T-helper 17 cell (primary cell): Measurements from ENCODE around the gene ATF1. TPM values are rescaled to one million over a fixed set of nuclear protein-coding genes. Genes with fewer than 3 reads are reported as not detected.
"Not testable (repeated sequence)": the region's sequence is repeated elsewhere in the genome, so short reads cannot be mapped to it uniquely, and the experiment has no call there.

ENCODE experiments used
- ATAC-seq: fragments of 150-1000 bp; cut with Tn5 transposase; 2 replicates; pipeline ENCODE4 v1.10.0; 2021; ENCODE audit warnings: mild to moderate bottlenecking, moderate library complexity
- DNase-seq, 3 donors: peaks; one replicate each; pipeline versions ENCODE4 v3.0.0 to v3.0.0-alpha.2; 2020 to 2021
- H3K9me3 ChIP-seq: one replicate; pipeline ENCODE4 v1.7.0; 2013; ENCODE audit warnings: low read length, mild to moderate bottlenecking; ENCODE audit not compliant: control insufficient read depth, poor library complexity, severe bottlenecking
- H3K27ac Mint-ChIP-seq: one replicate; pipeline ENCODE4 v1.8.0; 2022; ENCODE audit warnings: mild to moderate bottlenecking, moderate library complexity, mixed read lengths
- H3K27me3 Mint-ChIP-seq: one replicate; pipeline ENCODE4 v1.8.0; 2022; ENCODE audit warnings: mixed read lengths
- H3K36me3 Mint-ChIP-seq: one replicate; pipeline ENCODE4 v1.8.0; 2022; ENCODE audit warnings: low read depth, mixed read lengths
- H3K4me1 Mint-ChIP-seq: one replicate; pipeline ENCODE4 v1.8.0; 2022; ENCODE audit warnings: mild to moderate bottlenecking, mixed read lengths
- H3K4me3 Mint-ChIP-seq: one replicate; pipeline ENCODE4 v1.8.0; 2022; ENCODE audit warnings: mild to moderate bottlenecking, moderate library complexity, mixed read lengths
- total RNA-seq, 4 donors: library from RNA in 2 of 4; stranded (reverse) in 2 of 4; gene quantifications; one replicate each; pipeline ENCODE4 v1.2.3 and lab custom pipeline; 2022 to 2026

ATF1 gene
- total RNA-seq, 2 donors from 2014 or later = 23.1 to 27.4 TPM

DNA sequence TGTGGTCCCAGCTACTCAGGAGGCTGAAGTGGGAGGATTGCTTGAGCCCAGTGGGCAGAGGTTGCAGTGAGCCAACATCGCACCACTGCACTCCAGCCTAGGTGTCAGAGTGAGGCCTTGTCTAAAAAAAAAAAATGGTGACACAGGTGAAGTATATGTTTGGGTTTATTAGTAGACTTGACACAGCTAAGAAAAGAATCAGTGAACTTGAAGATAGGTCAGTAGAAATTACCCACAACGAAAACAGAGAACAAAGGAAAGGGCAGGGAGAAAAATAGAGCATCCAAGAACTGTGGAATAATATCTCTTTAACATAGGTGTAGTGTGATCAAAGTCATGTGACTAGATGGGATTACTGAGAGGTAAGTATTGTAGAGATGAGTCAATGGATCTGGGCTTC, 23.7 kb downstream of the ATF1 start:
- H3K4me3 Mint-ChIP-seq = no peak overlapping the region
- no peak overlapping the region for H3K27ac Mint-ChIP-seq
- peaks cover 5% of the 10 kb centered on the region for H3K36me3 Mint-ChIP-seq
- DNase-seq (no peak), ATAC-seq (no peak)
- no peaks in the 10 kb centered on the region for H3K27me3 Mint-ChIP-seq
- H3K9me3 ChIP-seq = no peaks in the 10 kb centered on the region
- H3K4me1 Mint-ChIP-seq = peaks cover 22% of the 10 kb centered on the region

DNA sequence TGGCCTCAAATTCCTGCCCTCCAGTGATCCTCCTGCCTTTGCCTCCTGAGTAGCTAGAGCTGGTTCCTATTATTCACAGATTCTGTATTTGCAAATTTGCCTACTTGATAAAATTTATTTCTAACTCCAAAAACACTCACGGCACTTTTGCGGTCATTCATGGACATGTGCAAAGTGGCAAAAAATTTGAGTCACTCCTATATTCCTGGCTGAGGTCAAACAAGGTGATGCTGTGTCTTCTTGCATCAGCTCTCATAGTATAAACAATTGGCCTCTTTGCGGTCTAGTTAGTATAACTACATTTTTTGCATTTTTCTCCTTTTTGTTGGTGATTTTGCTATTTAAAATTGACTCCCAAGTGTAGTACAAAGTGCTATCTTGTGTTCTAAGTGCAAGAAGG, 24.7 kb downstream of the ATF1 start:
- Mint-ChIP-seq H3K36me3 (peaks cover 5% of the 10 kb centered on the region), H3K4me3 (no peak overlapping the region), H3K27me3 (no peaks in the 10 kb centered on the region), H3K27ac (no peak overlapping the region), H3K4me1 (peaks cover 22% of the 10 kb centered on the region)
- H3K9me3 ChIP-seq = no peaks in the 10 kb centered on the region
- ATAC-seq (no peak), DNase-seq (no peak)

DNA sequence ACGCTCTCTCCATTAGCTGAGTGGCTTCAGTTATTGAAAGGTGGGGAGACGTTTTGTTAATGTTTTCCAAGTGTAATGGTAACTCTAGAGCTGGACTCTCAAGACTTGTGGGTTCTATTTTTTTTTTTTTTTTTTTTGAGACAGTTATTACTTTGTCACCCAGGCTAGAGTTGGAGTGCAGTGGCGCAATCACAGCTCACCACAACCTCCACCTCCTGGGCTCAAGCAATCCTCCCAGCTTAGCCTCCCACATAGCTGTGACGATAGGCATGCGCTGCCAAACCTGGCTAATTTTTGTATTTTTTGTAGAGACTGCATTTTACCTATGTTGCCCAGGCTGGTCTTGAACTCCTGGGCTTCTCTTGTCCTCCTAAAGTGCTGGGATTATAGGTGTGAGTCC, 26.2 kb downstream of the ATF1 start:
- Mint-ChIP-seq H3K4me3 (no peak overlapping the region), H3K4me1 (peaks cover 17% of the 10 kb centered on the region), H3K27me3 (no peaks in the 10 kb centered on the region), H3K27ac (peak overlapping the region; percentile 56), H3K36me3 (peaks cover 3% of the 10 kb centered on the region)
- no peak for ATAC-seq
- DNase-seq = no peak
- no peaks in the 10 kb centered on the region for H3K9me3 ChIP-seq

DNA sequence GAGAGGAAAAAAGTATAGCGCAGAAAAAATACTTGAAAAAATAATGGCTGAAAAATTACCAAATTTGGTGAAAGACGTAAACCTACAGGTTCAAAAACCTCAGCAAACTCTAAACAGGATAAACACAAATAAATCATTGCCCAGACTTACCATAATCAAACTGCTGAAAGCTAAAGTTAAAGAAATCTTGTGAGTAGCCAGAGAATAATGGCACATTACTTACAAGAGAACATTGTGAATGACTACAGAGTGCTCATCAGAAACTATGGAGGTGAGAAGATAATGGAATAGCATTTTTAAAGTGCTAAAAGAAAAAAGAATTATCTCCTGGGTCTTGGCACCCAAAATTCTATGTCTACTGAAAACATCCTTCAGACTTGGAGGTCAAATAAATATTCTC, 36.0 kb downstream of the ATF1 start:
- Mint-ChIP-seq H3K36me3 (peaks cover 6% of the 10 kb centered on the region), H3K27ac (no peak overlapping the region), H3K4me1 (peaks cover 5% of the 10 kb centered on the region), H3K27me3 (no peaks in the 10 kb centered on the region), H3K4me3 (no peak overlapping the region)
- DNase-seq = no peak
- H3K9me3 ChIP-seq = no peaks in the 10 kb centered on the region
- no peak for ATAC-seq

DNA sequence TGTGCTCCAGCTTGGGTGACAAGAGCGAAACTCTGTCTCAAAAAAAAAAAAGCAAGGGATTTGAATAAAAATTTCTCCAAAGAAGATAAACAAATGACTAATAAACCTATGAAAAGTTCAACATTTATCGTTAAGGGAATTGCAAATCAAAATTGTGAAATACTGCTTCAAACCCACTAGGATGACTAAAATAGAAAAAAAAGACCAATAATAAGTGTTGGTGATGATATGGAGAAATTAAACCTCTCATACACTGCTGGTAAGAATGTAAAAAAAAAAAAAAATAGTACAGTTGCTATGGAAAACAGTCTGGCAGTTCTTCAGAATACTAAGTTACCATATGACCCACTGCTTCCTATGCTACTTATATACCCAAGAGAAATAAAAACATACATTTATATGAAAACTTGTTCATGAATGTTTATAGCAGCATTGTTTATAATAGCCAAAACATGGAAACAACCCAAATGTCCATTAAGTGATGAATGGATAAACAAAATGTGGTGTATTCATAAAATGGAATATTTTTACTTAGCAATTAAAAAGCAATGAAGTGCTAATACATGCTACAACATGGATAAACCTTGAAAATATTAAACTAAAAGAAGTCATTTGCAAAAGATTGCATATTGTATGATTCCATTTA, 39.5 kb downstream of the ATF1 start:
- peaks cover 2% of the 10 kb centered on the region for H3K4me1 Mint-ChIP-seq
- no peaks in the 10 kb centered on the region for H3K9me3 ChIP-seq
- H3K27me3 Mint-ChIP-seq = no peaks in the 10 kb centered on the region
- DNase-seq (no peak), ATAC-seq (no peak)
- H3K36me3 Mint-ChIP-seq = peaks cover 2% of the 10 kb centered on the region
- H3K4me3 Mint-ChIP-seq = no peak overlapping the region
- H3K27ac Mint-ChIP-seq = peak overlapping the region; percentile 56

DNA sequence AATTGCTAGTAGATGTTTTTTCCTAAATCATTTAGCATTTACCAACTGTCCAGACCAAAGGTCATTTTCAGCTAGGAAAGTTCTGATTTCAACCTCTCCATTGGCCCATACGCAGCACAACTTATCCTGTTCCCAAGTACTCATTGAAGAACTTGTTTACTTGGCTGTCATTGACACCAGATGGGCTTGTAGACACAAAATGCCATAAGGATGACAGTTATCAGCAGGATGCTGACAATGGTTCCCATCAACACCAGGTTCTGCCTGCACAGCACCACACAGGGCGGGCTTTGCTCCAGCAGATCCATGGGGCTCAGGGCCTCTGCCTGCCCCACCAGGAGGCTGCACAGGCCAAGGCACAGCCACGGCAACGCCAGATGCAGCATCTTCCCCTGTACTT, 42.3 kb downstream of the ATF1 start:
- Mint-ChIP-seq H3K36me3 (peaks cover 8% of the 10 kb centered on the region), H3K27ac (peak overlapping the region; percentile 53), H3K27me3 (no peaks in the 10 kb centered on the region), H3K4me3 (no peak overlapping the region), H3K4me1 (peaks cover 2% of the 10 kb centered on the region)
- DNase-seq (no peak), ATAC-seq (no peak)
- H3K9me3 ChIP-seq = no peaks in the 10 kb centered on the region

DNA sequence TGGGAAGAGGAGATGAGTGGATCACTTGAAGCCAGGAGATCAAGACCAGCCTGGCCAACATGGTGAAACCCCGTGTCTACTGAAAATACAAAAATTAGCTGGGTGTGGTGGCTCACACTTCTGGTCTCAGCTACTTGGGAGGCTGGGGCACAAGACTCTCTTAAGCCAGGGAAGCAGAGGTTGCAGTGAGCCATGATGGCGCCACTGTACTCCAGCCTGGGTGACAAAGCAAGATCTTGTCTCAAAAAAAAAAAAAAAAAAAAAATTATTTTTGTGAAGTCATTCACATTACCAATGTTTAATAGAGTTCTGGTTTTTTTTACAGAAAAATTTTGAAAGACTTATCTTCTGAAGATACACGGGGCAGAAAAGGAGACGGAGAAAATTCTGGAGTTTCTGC, 45.2 kb downstream of the ATF1 start:
- H3K27ac Mint-ChIP-seq = peak overlapping the region; percentile 11
- H3K9me3 ChIP-seq, H3K27me3 Mint-ChIP-seq, H3K4me1 Mint-ChIP-seq, H3K4me3 Mint-ChIP-seq, H3K36me3 Mint-ChIP-seq, DNase-seq, ATAC-seq: not testable (repeated sequence)

DNA sequence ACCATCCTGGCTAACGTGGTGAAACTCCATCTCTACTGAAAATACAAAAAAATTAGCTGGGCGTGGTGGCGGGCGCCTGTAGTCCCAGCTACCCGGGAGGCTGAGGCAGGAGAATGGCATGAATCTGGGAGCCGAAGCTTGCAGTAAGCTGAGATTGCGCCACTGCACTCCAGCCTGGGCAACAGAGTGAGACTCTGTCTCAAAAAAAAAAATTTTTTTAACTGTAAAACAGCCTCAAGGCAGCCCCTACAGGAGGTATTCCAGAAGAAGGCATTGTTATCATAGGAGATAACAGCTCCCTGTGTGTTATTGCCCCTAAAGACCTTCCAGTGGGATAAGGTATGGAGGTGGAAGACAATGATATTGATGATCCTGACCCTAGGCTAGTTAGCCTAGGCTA, 51.0 kb downstream of the ATF1 start:
- not testable (repeated sequence) for H3K4me1 Mint-ChIP-seq, H3K9me3 ChIP-seq, H3K4me3 Mint-ChIP-seq, H3K27me3 Mint-ChIP-seq, DNase-seq, ATAC-seq, H3K27ac Mint-ChIP-seq
- peaks cover 15% of the 10 kb centered on the region for H3K36me3 Mint-ChIP-seq

DNA sequence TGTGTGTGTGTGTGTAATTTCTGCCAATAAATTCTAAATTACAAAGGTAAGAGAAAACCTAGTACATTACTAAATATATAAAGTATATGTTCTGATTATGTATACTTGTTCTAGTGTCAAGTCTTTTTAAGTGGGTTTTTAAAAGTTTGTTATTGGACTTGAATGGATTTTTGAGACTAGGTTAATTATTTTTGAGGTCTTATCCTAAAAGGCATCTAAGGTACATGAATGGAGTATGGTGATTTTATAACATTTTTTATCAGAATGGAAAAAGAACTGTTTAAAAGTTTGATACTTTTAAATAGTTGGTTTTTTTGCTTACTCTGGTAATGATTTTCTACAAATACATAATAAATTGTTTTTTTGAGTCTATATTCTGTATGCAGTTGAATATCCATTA, 56.3 kb downstream of the ATF1 start:
- H3K4me3 Mint-ChIP-seq = no peak overlapping the region
- H3K4me1 Mint-ChIP-seq = peaks cover 5% of the 10 kb centered on the region
- H3K36me3 Mint-ChIP-seq = peaks cover 9% of the 10 kb centered on the region

DNA sequence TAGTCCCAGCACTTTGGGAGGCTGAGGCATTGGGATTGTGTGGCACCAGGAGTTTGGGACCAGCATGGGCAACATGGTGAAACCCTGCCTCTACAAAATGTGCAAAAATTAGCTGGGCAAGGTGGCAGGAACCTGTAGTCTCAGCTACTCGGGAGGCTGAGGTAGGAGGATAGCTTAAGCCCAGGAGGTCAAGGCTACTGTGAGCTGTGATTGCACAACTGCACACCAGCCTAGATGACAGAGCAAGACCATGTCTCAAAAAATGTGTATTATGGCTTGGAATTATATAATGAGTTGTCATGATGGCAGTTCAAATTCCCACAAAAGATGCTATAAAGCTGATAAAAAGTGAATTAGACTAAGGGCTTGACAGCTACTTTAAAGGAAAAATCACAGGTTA, 58.2 kb downstream of the ATF1 start:
- ATAC-seq = no peak
- peaks cover 3% of the 10 kb centered on the region for H3K4me1 Mint-ChIP-seq
- H3K27me3 Mint-ChIP-seq = no peaks in the 10 kb centered on the region
- H3K27ac Mint-ChIP-seq = peak overlapping the region; percentile 49
- peaks cover 2% of the 10 kb centered on the region for H3K36me3 Mint-ChIP-seq
- H3K4me3 Mint-ChIP-seq = no peak overlapping the region
- H3K9me3 ChIP-seq = no peaks in the 10 kb centered on the region
- DNase-seq = no peak

More for the DNA sequence above, 56.3 kb downstream of the ATF1 start:
- H3K27me3 Mint-ChIP-seq = no peaks in the 10 kb centered on the region
- DNase-seq (no peak), ATAC-seq (no peak)
- H3K27ac Mint-ChIP-seq = peak overlapping the region; percentile 16
- no peaks in the 10 kb centered on the region for H3K9me3 ChIP-seq

DNA sequence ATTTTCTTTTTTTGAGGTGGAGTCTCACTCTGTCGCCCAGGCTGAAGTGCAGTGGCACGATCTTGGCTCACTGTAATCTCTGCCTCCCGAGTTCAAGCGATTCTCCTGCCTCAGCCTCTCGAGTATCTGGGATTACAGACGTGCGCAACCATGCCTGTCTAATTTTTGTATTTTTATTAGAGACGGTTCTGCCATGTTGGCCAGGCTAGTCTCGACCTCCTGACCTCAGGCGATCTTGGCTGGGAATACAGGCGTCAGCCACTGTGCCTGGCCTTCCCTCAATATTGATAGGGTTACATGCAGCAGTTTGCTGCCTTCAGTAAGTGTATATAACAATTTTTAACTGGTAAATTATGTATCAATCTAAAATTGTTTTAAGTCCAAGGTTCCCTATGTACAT, 59.8 kb downstream of the ATF1 start:
- H3K4me3 Mint-ChIP-seq, H3K36me3 Mint-ChIP-seq, H3K27ac Mint-ChIP-seq, H3K27me3 Mint-ChIP-seq, H3K9me3 ChIP-seq, DNase-seq, H3K4me1 Mint-ChIP-seq, ATAC-seq: not testable (repeated sequence)

DNA sequence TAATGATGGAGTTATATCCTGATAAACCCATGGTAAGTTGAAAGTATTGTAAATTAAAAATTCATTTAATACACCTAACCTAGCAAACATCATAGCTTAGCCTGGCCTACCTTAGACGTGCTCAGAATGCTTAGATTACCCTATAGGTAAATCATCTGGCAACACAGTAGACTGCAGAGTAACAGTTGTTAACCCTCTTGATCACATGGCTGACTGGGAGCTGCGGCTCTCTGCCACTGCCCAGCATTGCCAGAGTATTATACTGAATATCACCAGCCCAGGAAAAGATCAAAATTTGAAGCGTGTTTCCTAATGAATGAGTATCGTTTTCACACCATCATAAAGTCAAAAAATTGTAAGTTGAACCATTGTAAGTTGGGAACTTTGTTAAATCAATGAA, 61.0 kb downstream of the ATF1 start:
- Mint-ChIP-seq H3K27me3 (peaks cover 7% of the 10 kb centered on the region), H3K36me3 (no peaks in the 10 kb centered on the region), H3K4me1 (peaks cover 5% of the 10 kb centered on the region), H3K27ac (peak overlapping the region; percentile 90), H3K4me3 (no peak overlapping the region)
- no peak for DNase-seq
- H3K9me3 ChIP-seq = no peaks in the 10 kb centered on the region
- ATAC-seq = peak; percentile 35

DNA sequence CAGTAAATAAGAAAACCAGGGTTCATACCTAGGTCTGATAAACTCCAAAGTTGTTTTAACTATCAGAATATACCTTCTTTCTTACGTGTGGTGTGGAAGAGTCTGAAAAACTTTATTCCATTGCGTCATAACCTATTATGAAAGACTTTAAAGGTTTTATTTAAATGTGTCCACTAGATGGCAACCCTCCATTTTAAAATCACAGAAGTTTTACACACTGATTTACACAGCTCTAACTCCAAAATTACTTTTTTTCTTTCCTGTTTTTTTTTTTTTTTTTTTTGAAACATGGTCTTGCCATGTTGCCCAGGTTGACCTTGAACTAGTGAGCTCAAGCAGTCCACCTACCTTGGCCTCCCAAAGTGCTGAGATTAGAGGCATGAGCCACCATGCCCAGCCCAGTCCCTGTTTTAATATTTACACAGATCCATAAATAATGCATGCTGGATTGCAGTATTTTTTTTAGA, 61.5 kb downstream of the ATF1 start:
- no peaks in the 10 kb centered on the region for H3K9me3 ChIP-seq
- Mint-ChIP-seq H3K4me1 (peaks cover 5% of the 10 kb centered on the region), H3K27me3 (peaks cover 7% of the 10 kb centered on the region), H3K36me3 (no peaks in the 10 kb centered on the region), H3K27ac (peak overlapping the region; percentile 90), H3K4me3 (no peak overlapping the region)
- ATAC-seq = peak; percentile 82
- DNase-seq = no peak

DNA sequence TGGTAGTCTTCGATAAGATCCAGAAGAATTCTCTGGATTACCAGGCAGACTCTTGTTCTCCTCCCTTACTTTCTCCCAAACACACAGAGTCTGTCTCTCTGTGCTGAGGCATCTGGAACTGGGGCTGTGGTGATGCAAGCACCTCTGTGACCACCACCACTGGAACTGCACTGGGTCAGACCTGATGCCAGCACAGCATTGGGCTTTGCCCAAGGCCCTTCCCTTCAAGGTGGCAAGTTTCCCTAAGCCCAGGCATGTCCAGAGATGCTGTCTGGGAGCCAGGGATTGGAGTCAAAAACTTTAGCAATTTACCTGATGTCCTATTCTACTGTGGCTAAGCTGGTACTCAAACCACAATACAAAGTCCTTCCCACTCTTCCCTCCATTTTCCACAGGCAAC, 64.2 kb downstream of the ATF1 start:
- H3K4me1 Mint-ChIP-seq = peaks cover 5% of the 10 kb centered on the region
- H3K9me3 ChIP-seq = no peaks in the 10 kb centered on the region
- peaks cover 15% of the 10 kb centered on the region for H3K27me3 Mint-ChIP-seq
- no peaks in the 10 kb centered on the region for H3K36me3 Mint-ChIP-seq
- H3K27ac Mint-ChIP-seq = no peak overlapping the region
- DNase-seq = no peak
- ATAC-seq = no peak
- no peak overlapping the region for H3K4me3 Mint-ChIP-seq
